GM12878 (cell line): ENCODE results near the gene LRRC4.

Experiments
- BRCA1 ChIP-seq: IDR thresholded peaks from 2 replicates; pipeline ENCODE4 v1.6.1; 2011; ENCODE audit warnings: low read depth, low read length, improper control_type of control experiment
- CBFB ChIP-seq: IDR thresholded peaks from 2 replicates; pipeline ENCODE4 v1.6.1; 2016; ENCODE audit warnings: antibody characterized with exemption, low read depth
- CREB1 ChIP-seq: IDR thresholded peaks from 2 replicates; pipeline ENCODE4 v1.6.1; 2012; ENCODE audit warnings: low read depth, mild to moderate bottlenecking, inconsistent platforms
- JUND ChIP-seq: IDR thresholded peaks from 2 replicates; pipeline ENCODE4 v1.6.1; 2012; ENCODE audit warnings: low read depth, mild to moderate bottlenecking, low read length, improper control_type of control experiment, moderate library complexity
- SMC3 ChIP-seq: IDR thresholded peaks from 2 replicates; pipeline ENCODE4 v1.6.1; 2011; ENCODE audit warnings: low read length, improper control_type of control experiment, borderline replicate concordance
- SP1 ChIP-seq: IDR thresholded peaks from one replicate; pipeline ENCODE4 v1.6.1; 2011; ENCODE audit warnings: low read depth, low read length
- SUPT20H ChIP-seq: IDR thresholded peaks from 2 replicates; pipeline ENCODE4 v1.6.1; 2011; ENCODE audit warnings: low read depth, mild to moderate bottlenecking, low read length, moderate library complexity, borderline replicate concordance; ENCODE audit not compliant: control insufficient read depth
- YY1 ChIP-seq: IDR thresholded peaks from 2 replicates; pipeline ENCODE4 v1.6.1; 2011; ENCODE audit warnings: low read depth, mild to moderate bottlenecking, low read length

DNA sequence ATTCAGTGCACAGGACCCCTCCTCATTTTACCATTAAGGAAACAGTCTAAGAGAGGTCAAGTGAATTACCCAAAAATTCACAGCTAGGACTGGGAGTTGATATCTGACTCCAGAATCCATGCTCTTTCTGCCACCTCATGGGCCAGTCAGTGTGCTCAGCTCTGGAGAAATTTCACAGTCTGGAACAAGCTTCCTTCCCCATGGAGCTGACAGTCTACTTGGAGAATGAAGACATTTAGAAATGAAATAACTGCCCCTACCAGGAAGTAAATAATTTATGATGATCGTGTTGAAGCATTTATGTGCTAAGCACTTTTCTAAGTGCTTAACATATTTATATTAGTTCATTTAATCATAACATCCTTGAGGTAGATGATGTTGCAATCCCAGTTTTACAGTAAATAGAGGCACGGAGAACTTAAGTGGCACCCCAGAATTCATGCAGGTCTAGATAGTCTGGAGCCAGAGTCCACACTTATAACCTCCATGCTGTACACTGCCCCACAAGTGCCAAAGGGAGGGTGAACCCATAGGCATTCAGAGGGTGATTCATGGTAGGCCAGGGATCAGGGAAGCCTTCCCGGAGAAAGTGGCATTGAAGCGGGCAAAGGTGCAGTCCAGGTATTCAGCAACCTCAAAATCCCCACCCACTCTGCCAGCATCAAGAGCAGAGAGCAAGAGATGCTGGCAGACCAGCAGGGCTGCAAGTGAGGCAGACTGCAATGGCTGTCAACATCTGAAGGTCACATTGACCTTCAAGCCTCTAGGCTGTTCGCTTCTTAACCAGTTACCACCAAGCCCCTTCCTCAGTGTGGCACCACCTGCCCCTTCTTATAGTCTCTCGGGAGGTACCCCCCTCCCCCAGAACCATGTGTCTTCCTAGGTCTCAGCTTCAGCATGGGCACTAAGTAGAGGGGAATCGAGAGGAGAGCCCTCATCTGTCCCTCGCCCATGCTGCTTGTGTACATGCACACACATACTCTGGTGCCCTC, 38.4 kb upstream of the LRRC4 start:
- TF ChIP-seq BRCA1, result no peak
- TF ChIP-seq YY1, result no peak
- TF ChIP-seq CREB1, result no peak
- TF ChIP-seq SUPT20H, result no peak
- no peak for TF ChIP-seq SP1
- no peak for TF ChIP-seq JUND
- no peak for TF ChIP-seq CBFB
- no peak for TF ChIP-seq SMC3
